IMR-90 (cell line): ENCODE data around the gene ATP6V0A4. TPM values are rescaled to one million over a fixed set of nuclear protein-coding genes. Genes with fewer than 3 reads are reported as not detected.

ENCODE experiments used
- ATAC-seq: fragments of 200-7000 bp; cut with Tn5 transposase; 2 replicates; pipeline ENCODE4 v1.9.1; 2020; ENCODE audit warnings: low read depth, mild to moderate bottlenecking, moderate library complexity
- BruUV-seq: library from RNA; stranded (reverse); fragments of 400-500 nt; replicated peaks from 2 replicates; lab custom pipeline; 2021; lab: Mats Ljungman, UMichigan
- CTCF ChIA-PET: fragments of 300-600 bp; formaldehyde crosslinking; extraction: SDS; loops from one replicate; lab custom pipeline; 2021; ENCODE audit warnings: antibody characterized with exemption; lab: Yijun Ruan, JAX
- POLR2A ChIA-PET: fragments of 300-600 bp; sonication (Branson Sonifier 250); formaldehyde crosslinking; loops from one replicate; lab custom pipeline; 2022; ENCODE audit warnings: antibody characterized with exemption; ENCODE audit not compliant: unreplicated experiment; lab: Charles Lee
- DNase-seq: peaks from one replicate; pipeline ENCODE4 v3.0.0; 2013
- H2AFZ ChIP-seq: replicated peaks from 2 replicates; pipeline ENCODE3; 2013; ENCODE audit warnings: low read length, mild to moderate bottlenecking; ENCODE audit not compliant: poor library complexity
- H2AK5ac ChIP-seq: 2 replicates; pipeline ENCODE4 v1.6.1; 2013; ENCODE audit warnings: low read depth, low read length, inconsistent platforms
- H2AK9ac ChIP-seq: replicated peaks from 2 replicates; pipeline ENCODE3; 2013; ENCODE audit warnings: mild to moderate bottlenecking, low read depth, low read length, moderate library complexity; ENCODE audit not compliant: poor library complexity
- H2BK120ac ChIP-seq: 2 replicates; pipeline ENCODE4 v1.6.1; 2013; ENCODE audit warnings: low read depth, low read length, inconsistent platforms
- H2BK15ac ChIP-seq: 3 replicates; pipeline ENCODE4 v1.6.1; 2013; ENCODE audit warnings: low read depth, low read length, inconsistent platforms
- H2BK20ac ChIP-seq: 2 replicates; pipeline ENCODE4 v1.6.1; 2013; ENCODE audit warnings: low read depth, mild to moderate bottlenecking, inconsistent platforms, low read length, moderate library complexity
- H2BK5ac ChIP-seq: 2 replicates; pipeline ENCODE4 v1.6.1; 2013; ENCODE audit warnings: mild to moderate bottlenecking, low read depth, low read length, inconsistent platforms; ENCODE audit not compliant: poor library complexity, severe bottlenecking
- H3K14ac ChIP-seq: replicated peaks from 2 replicates; pipeline ENCODE4 v1.6.1; 2013; ENCODE audit warnings: low read depth, low read length, inconsistent platforms
- H3K18ac ChIP-seq: 2 replicates; pipeline ENCODE4 v1.6.1; 2013; ENCODE audit warnings: low read depth, low read length, control low read depth
- H3K23ac ChIP-seq: 2 replicates; pipeline ENCODE4 v1.6.1; 2013; ENCODE audit warnings: low read depth, low read length, inconsistent platforms
- H3K27ac ChIP-seq: 2 replicates; pipeline ENCODE4 v1.5.1; 2013; ENCODE audit warnings: mild to moderate bottlenecking, control low read depth, low read length; ENCODE audit not compliant: insufficient read depth
- H3K27me3 ChIP-seq: 2 replicates; pipeline ENCODE4 v1.6.1; 2013; ENCODE audit warnings: low read length; ENCODE audit not compliant: control insufficient read depth, insufficient read depth
- H3K36me3 ChIP-seq: 2 replicates; pipeline ENCODE4 v1.6.1; 2013; ENCODE audit warnings: low read length, mixed read lengths; ENCODE audit not compliant: control insufficient read depth, insufficient read depth
- H3K4ac ChIP-seq: 2 replicates; pipeline ENCODE4 v1.6.1; 2013; ENCODE audit warnings: low read depth, low read length, inconsistent platforms
- H3K4me1 ChIP-seq: 2 replicates; pipeline ENCODE4 v1.6.1; 2013; ENCODE audit warnings: low read length, mixed read lengths; ENCODE audit not compliant: control insufficient read depth, insufficient read depth
- H3K4me2 ChIP-seq: 2 replicates; pipeline ENCODE4 v1.6.1; 2013; ENCODE audit warnings: low read depth, mild to moderate bottlenecking, control low read depth, low read length, moderate library complexity
- H3K4me3 ChIP-seq: 2 replicates; pipeline ENCODE4 v1.5.1; 2013; ENCODE audit warnings: low read depth, mild to moderate bottlenecking, control low read depth, low read length, moderate library complexity; ENCODE audit not compliant: insufficient read depth
- H3K56ac ChIP-seq: 2 replicates; pipeline ENCODE4 v1.6.1; 2013; ENCODE audit warnings: low read length, inconsistent platforms; ENCODE audit not compliant: insufficient read depth; ENCODE audit errors: extremely low read depth
- H3K79me1 ChIP-seq, 2 experiments: 2 replicates each; pipeline ENCODE4 v1.6.1; 2013; ENCODE audit warnings: low read length in 2 of 2, inconsistent platforms in 1 of 2, low read depth in 1 of 2
- H3K9ac ChIP-seq: 2 replicates; pipeline ENCODE4 v1.6.1; 2013; ENCODE audit warnings: low read depth, low read length, control low read depth
- H3K9me1 ChIP-seq: 2 replicates; pipeline ENCODE4 v1.6.1; 2013; ENCODE audit warnings: low read length, inconsistent platforms; ENCODE audit not compliant: insufficient read depth
- H3K9me3 ChIP-seq: 2 replicates; pipeline ENCODE4 v1.6.1; 2013; ENCODE audit warnings: low read length; ENCODE audit not compliant: control insufficient read depth, insufficient read depth
- H4K20me1 ChIP-seq: 2 replicates; pipeline ENCODE4 v1.6.1; 2013; ENCODE audit warnings: low read length, inconsistent platforms; ENCODE audit not compliant: insufficient read depth
- H4K5ac ChIP-seq: 2 replicates; pipeline ENCODE4 v1.6.1; 2013; ENCODE audit warnings: mild to moderate bottlenecking, low read depth, low read length, control low read depth
- H4K8ac ChIP-seq, 2 experiments: 2 replicates each; pipeline ENCODE4 v1.6.1; 2013; ENCODE audit warnings: low read depth in 2 of 2, low read length in 2 of 2, control low read depth in 1 of 2, inconsistent platforms in 1 of 2
- H4K91ac ChIP-seq: 2 replicates; pipeline ENCODE4 v1.6.1; 2013; ENCODE audit warnings: low read depth, low read length, inconsistent platforms; ENCODE audit not compliant: insufficient read depth
- BHLHE40 ChIP-seq: fragments of 150-350 bp; IDR thresholded peaks from 2 replicates; pipeline ENCODE4 v1.6.1; 2016; ENCODE audit warnings: mild to moderate bottlenecking, low read depth, low read length
- CEBPB ChIP-seq: IDR thresholded peaks from 2 replicates; pipeline ENCODE4 v1.6.1; 2012; ENCODE audit warnings: low read depth, low read length, improper control_type of control experiment
- CHD1 ChIP-seq: IDR thresholded peaks from 2 replicates; pipeline ENCODE4 v1.6.1; 2012; ENCODE audit warnings: low read depth, low read length, improper control_type of control experiment
- ELK1 ChIP-seq: fragments of 150-350 bp; IDR thresholded peaks from 2 replicates; pipeline ENCODE4 v1.6.1; 2016; ENCODE audit warnings: low read depth, mild to moderate bottlenecking, low read length, moderate library complexity, borderline replicate concordance
- FOS ChIP-seq: fragments of 150-350 bp; IDR thresholded peaks from 2 replicates; pipeline ENCODE4 v1.6.1; 2016; ENCODE audit warnings: low read depth, low read length
- MAFK ChIP-seq: IDR thresholded peaks from 2 replicates; pipeline ENCODE4 v1.6.1; 2012; ENCODE audit warnings: low read depth, low read length, improper control_type of control experiment
- MXI1 ChIP-seq: IDR thresholded peaks from 2 replicates; pipeline ENCODE4 v1.6.1; 2012; ENCODE audit warnings: low read depth, mild to moderate bottlenecking, low read length, moderate library complexity, borderline replicate concordance
- NFE2L2 ChIP-seq: fragments of 150-350 bp; IDR thresholded peaks from 2 replicates; pipeline ENCODE4 v1.6.1; 2016; ENCODE audit warnings: low read depth, mild to moderate bottlenecking, low read length
- POLR2A ChIP-seq: IDR thresholded peaks from 2 replicates; pipeline ENCODE4 v1.6.1; 2012; ENCODE audit warnings: mild to moderate bottlenecking, low read depth, low read length
- RAD21 ChIP-seq: IDR thresholded peaks from 2 replicates; pipeline ENCODE4 v1.6.1; 2012; ENCODE audit warnings: low read length, improper control_type of control experiment
- RCOR1 ChIP-seq: IDR thresholded peaks from 2 replicates; pipeline ENCODE4 v1.6.1; 2012; ENCODE audit warnings: mild to moderate bottlenecking, low read length, improper control_type of control experiment; ENCODE audit not compliant: insufficient replicate concordance
- RFX5 ChIP-seq: IDR thresholded peaks from 2 replicates; pipeline ENCODE4 v1.8.0; 2012; ENCODE audit warnings: low read depth, mild to moderate bottlenecking, low read length, moderate library complexity
- SMC3 ChIP-seq: fragments of 150-350 bp; IDR thresholded peaks from 2 replicates; pipeline ENCODE4 v1.6.1; 2016; ENCODE audit warnings: low read depth, mild to moderate bottlenecking, antibody characterized with exemption, low read length, moderate library complexity
- whole genome bisulfite sequencing, 2 experiments: methylation state at CpG; one replicate each; pipeline versions ENCODE4 v1.1.5 to v1.1.7; 2013; ENCODE audit warnings: missing lambda C conversion rate in 2 of 2; ENCODE audit not compliant: insufficient read length in 1 of 2; ENCODE audit errors: extremely low coverage in 2 of 2; 5-methylcytosine and 5-hydroxymethylcytosine counted together
- dilution Hi-C: fragments of 300-500 bp; cut with HindIII; formaldehyde crosslinking; loops from one replicate; pipeline ENCODE4 v1.14.3; 2018; ENCODE audit warnings: low sequenced_read_pairs; ENCODE audit not compliant: unreplicated experiment
- in situ Hi-C: fragments of 300-500 bp; cut with MboI; formaldehyde crosslinking; loops from 3 replicates; pipeline ENCODE4 v1.14.3; 2019; ENCODE audit warnings: low sequenced_read_pairs, inconsistent platforms, mixed read lengths
- intact Hi-C: fragments of 100-400 bp; cut with micrococcal nuclease; formaldehyde crosslinking; loops from 2 replicates; pipeline ENCODE4 v1.10.0; 2022
- polyA plus RNA-seq, 3 experiments: library from polyadenylated mRNA; depleted of rRNA; stranded (reverse); fragments of >200 nt; gene quantifications; 2 replicates each; pipeline ENCODE4 v1.2.3, GENCODE V29; 2012; ENCODE audit warnings: low replicate concordance in 1 of 3
- total RNA-seq: library from RNA; depleted of rRNA; stranded (reverse); fragments of >200 nt; gene quantifications from 2 replicates; pipeline ENCODE4 v1.2.3, GENCODE V29; 2012
- TF ChIP-seq, protein P1 (sequence below): fragments of 150-350 bp; IDR thresholded peaks from 2 replicates; pipeline ENCODE4 v1.6.1; 2017; ENCODE audit warnings: mild to moderate bottlenecking, antibody characterized with exemption, low read length, low read depth
- TF ChIP-seq, protein P2 (sequence below): conservative IDR thresholded peaks from 2 replicates; pipeline ENCODE4 v1.5.1; 2012; ENCODE audit warnings: mild to moderate bottlenecking, low read depth, low read length, improper control_type of control experiment

ATP6V0A4 gene
- total and polyA plus RNA-seq, 2 of the 4 experiments (the other 2 are of a cell fraction) = 0.05 to 0.18 TPM

GRCh38 chr7:138832966-138833365, 35.0 kb upstream of the ATP6V0A4 start:
- H3K4me2 ChIP-seq = no peak overlapping the region
- H2BK20ac ChIP-seq = no peak overlapping the region
- H3K9ac ChIP-seq = no peak overlapping the region
- in situ Hi-C loops = no loop called here
- no peak overlapping the region for H4K8ac ChIP-seq
- no TSS peak for BruUV-seq
- H3K9me3 ChIP-seq = no peaks in the 10 kb centered on the region
- POLR2A ChIA-PET = no interaction called here
- 0 out of 2 replicates have a peak, but pooled peaks cover 3% of the 10 kb centered on the region for H3K9me1 ChIP-seq
- H3K4me3 ChIP-seq = no peak overlapping the region
- no peak for ATAC-seq
- CTCF ChIA-PET = no interaction called here
- H3K18ac ChIP-seq = no peak overlapping the region
- no peaks in the 10 kb centered on the region for H4K20me1 ChIP-seq
- 100% methylated on average over 2 of the region's 10 CpGs; no CpG with 5 or more reads in 1 of the 2 experiments for WGBS, 2 experiments
- H2AK5ac ChIP-seq = no peak overlapping the region
- intact Hi-C loops = no loop called here
- no peak for TF ChIP-seq FOS
- no peak for TF ChIP-seq RAD21
- TF ChIP-seq MAFK = no peak
- TF ChIP-seq NFE2L2 = no peak
- no peak for TF ChIP-seq ELK1
- no peak for TF ChIP-seq POLR2A
- TF ChIP-seq RCOR1 = no peak
- no peak for TF ChIP-seq CHD1
- TF ChIP-seq, protein P1, sequence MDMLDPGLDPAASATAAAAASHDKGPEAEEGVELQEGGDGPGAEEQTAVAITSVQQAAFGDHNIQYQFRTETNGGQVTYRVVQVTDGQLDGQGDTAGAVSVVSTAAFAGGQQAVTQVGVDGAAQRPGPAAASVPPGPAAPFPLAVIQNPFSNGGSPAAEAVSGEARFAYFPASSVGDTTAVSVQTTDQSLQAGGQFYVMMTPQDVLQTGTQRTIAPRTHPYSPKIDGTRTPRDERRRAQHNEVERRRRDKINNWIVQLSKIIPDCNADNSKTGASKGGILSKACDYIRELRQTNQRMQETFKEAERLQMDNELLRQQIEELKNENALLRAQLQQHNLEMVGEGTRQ = no peak
- no peak for TF ChIP-seq CEBPB
- TF ChIP-seq MXI1 = no peak
- no peak for TF ChIP-seq RFX5
- no peak for TF ChIP-seq SMC3
- TF ChIP-seq, protein P2, sequence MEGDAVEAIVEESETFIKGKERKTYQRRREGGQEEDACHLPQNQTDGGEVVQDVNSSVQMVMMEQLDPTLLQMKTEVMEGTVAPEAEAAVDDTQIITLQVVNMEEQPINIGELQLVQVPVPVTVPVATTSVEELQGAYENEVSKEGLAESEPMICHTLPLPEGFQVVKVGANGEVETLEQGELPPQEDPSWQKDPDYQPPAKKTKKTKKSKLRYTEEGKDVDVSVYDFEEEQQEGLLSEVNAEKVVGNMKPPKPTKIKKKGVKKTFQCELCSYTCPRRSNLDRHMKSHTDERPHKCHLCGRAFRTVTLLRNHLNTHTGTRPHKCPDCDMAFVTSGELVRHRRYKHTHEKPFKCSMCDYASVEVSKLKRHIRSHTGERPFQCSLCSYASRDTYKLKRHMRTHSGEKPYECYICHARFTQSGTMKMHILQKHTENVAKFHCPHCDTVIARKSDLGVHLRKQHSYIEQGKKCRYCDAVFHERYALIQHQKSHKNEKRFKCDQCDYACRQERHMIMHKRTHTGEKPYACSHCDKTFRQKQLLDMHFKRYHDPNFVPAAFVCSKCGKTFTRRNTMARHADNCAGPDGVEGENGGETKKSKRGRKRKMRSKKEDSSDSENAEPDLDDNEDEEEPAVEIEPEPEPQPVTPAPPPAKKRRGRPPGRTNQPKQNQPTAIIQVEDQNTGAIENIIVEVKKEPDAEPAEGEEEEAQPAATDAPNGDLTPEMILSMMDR = no peak
- no peak for TF ChIP-seq BHLHE40
- no peak overlapping the region for H2AK9ac ChIP-seq
- no peak overlapping the region for H3K23ac ChIP-seq
- no peak overlapping the region for H2BK15ac ChIP-seq
- no peak overlapping the region for H4K5ac ChIP-seq
- no peak overlapping the region for H3K4ac ChIP-seq
- H2BK120ac ChIP-seq = no peak overlapping the region
- DNase-seq = no peak
- no peak overlapping the region for H2BK5ac ChIP-seq
- H3K27me3 ChIP-seq = no peaks in the 10 kb centered on the region
- no peak overlapping the region for H3K14ac ChIP-seq
- no peaks in the 10 kb centered on the region for H3K36me3 ChIP-seq
- H4K91ac ChIP-seq = no peak overlapping the region
- no peaks in the 10 kb centered on the region for H3K79me1 ChIP-seq
- H3K27ac ChIP-seq = no peak overlapping the region
- H2AFZ ChIP-seq = no peak overlapping the region
- no peaks in the 10 kb centered on the region for H3K4me1 ChIP-seq
- H3K56ac ChIP-seq = no peak overlapping the region
- dilution Hi-C loops = no loop called here
